ENCODE data around the gene TAS2R31. TPM values are rescaled to one million over a fixed set of nuclear protein-coding genes. Genes with fewer than 3 reads are reported as not detected.

Gene TAS2R31
- total RNA-seq, 2 donors from 2014 or later, result 2.1 to 8.0 TPM

Other genes starting within 250 kb of the TAS2R31 start
- gene TAS2R7, start 228.8 kb downstream of the TAS2R31 start, total RNA-seq, result not detected
- gene TAS2R8, start 224.1 kb downstream of the TAS2R31 start, total RNA-seq, result not detected
- gene TAS2R9, start 221.2 kb downstream of the TAS2R31 start, total RNA-seq, result not detected
- gene TAS2R10, start 205.0 kb downstream of the TAS2R31 start, total RNA-seq, result under 1 TPM; 0.48 to 0.69 TPM
- 1 to 10 TPM; 2.4 to 3.6 TPM for gene PRR4, start 181.9 kb downstream of the TAS2R31 start, total RNA-seq
- 10 to 100 TPM; 18.8 to 24.3 TPM for gene PRH1, start 147.2 kb downstream of the TAS2R31 start, total RNA-seq
- 1 to 10 TPM; 1.2 to 2.1 TPM for gene TAS2R13, start 121.8 kb downstream of the TAS2R31 start, total RNA-seq
- gene PRH2, start 102.2 kb downstream of the TAS2R31 start, total RNA-seq, result not detected
- 1 to 10 TPM; 2.4 to 3.7 TPM for gene TAS2R14, start 92.1 kb downstream of the TAS2R31 start, total RNA-seq
- gene TAS2R50, start 44.5 kb downstream of the TAS2R31 start, total RNA-seq, result 1 to 10 TPM in 1 of 2 donors, under 1 TPM in 1; 0.84 to 1.7 TPM
- 1 to 10 TPM; 1.9 to 4.4 TPM for gene TAS2R20, start 33.1 kb downstream of the TAS2R31 start, total RNA-seq
- gene TAS2R19, start 8.8 kb downstream of the TAS2R31 start, total RNA-seq, result 1 to 10 TPM; 3.9 to 6.5 TPM
- gene TAS2R46, start 30.9 kb upstream of the TAS2R31 start, total RNA-seq, result 1 to 10 TPM; 1.8 to 3.1 TPM
- 1 to 10 TPM; 1.9 TPM for gene TAS2R43, start 60.9 kb upstream of the TAS2R31 start, total RNA-seq
- gene TAS2R30, start 103.2 kb upstream of the TAS2R31 start, total RNA-seq, result 1 to 10 TPM; 4.0 to 6.0 TPM
- gene SMIM10L1, start 139.8 kb upstream of the TAS2R31 start, total RNA-seq, result 1 to 10 TPM; 8.2 to 9.7 TPM
- not detected for gene TAS2R42, start 155.5 kb upstream of the TAS2R31 start, total RNA-seq
- not detected for gene PRB3, start 238.3 kb upstream of the TAS2R31 start, total RNA-seq